ENCODE data around the gene KRTAP1-4. TPM values are rescaled to one million over a fixed set of nuclear protein-coding genes. Genes with fewer than 3 reads are reported as not detected.
"Not testable (repeated sequence)": the region's sequence is repeated elsewhere in the genome, so short reads cannot be mapped to it uniquely, and the experiment has no call there.

KRTAP1-4 gene
- total and polyA plus RNA-seq, 5 donors from 2014 or later = not detected

GRCh38 chr17:41009936-41010335 lies 20.1 kb downstream of the KRTAP1-4 start:
- H3K27ac Mint-ChIP-seq = no peak overlapping the region
- Histone ChIP-seq H3K9me3 (ENCODE audit: control insufficient read depth in 2 of 2, low read length in 2 of 2) (no peaks in the 10 kb centered on the region), H3K36me3 (ENCODE audit: control insufficient read depth, insufficient read depth, low read length) (no peaks in the 10 kb centered on the region), H3K27ac (ENCODE audit: insufficient read depth, low read length, poor library complexity, severe bottlenecking) (no peak overlapping the region), H3K27me3 (ENCODE audit: control insufficient read depth, insufficient read depth, low read length) (peaks cover 3% of the 10 kb centered on the region), H3K4me3 (ENCODE audit: low read depth, low read length) (no peak overlapping the region), H3K4me1 (ENCODE audit: control insufficient read depth, insufficient read depth, low read length, poor library complexity, severe bottlenecking) (no peaks in the 10 kb centered on the region)
- H3K4me1 Mint-ChIP-seq = no peaks in the 10 kb centered on the region
- no peaks in the 10 kb centered on the region for H3K9me3 Mint-ChIP-seq
- no peak overlapping the region for H3K4me3 Mint-ChIP-seq
- ATAC-seq (ENCODE audit: low read depth in 2 of 2) = no peak
- H3K27me3 Mint-ChIP-seq = peaks cover 29% of the 10 kb centered on the region
- DNase-seq = no peak
- no peaks in the 10 kb centered on the region for H3K36me3 Mint-ChIP-seq

- Mint-ChIP-seq H3K4me1 (no peaks in the 10 kb centered on the region), H3K27ac (no peak overlapping the region), H3K9me3 (no peaks in the 10 kb centered on the region), H3K27me3 (peaks cover 32% of the 10 kb centered on the region), H3K4me3 (no peak overlapping the region), H3K36me3 (no peaks in the 10 kb centered on the region)
- H3K27me3 ChIP-seq (ENCODE audit: control insufficient read depth, insufficient read depth, low read length) = peaks cover 3% of the 10 kb centered on the region
- DNase-seq (no peak), ATAC-seq (ENCODE audit: low read depth in 2 of 2) (no peak)
- H3K9me3 ChIP-seq (ENCODE audit: control insufficient read depth in 2 of 2, low read length in 2 of 2) = no peaks in the 10 kb centered on the region
- H3K4me1 ChIP-seq (ENCODE audit: control insufficient read depth, insufficient read depth, low read length, poor library complexity, severe bottlenecking) = no peaks in the 10 kb centered on the region
- no peak overlapping the region for H3K4me3 ChIP-seq (ENCODE audit: low read depth, low read length)
- no peaks in the 10 kb centered on the region for H3K36me3 ChIP-seq (ENCODE audit: control insufficient read depth, insufficient read depth, low read length)
- no peak overlapping the region for H3K27ac ChIP-seq (ENCODE audit: insufficient read depth, low read length, poor library complexity, severe bottlenecking)
Observed at GRCh38 chr17:41009301-41009760, 20.7 kb downstream of the KRTAP1-4 start.

- Mint-ChIP-seq H3K27me3 (peaks cover 34% of the 10 kb centered on the region), H3K27ac (no peak within 1 kb of the TSS), H3K9me3 (no peaks in the 10 kb centered on the region), H3K4me3 (no peak within 1 kb of the TSS), H3K4me1 (no peaks in the 10 kb centered on the region), H3K36me3 (no peaks in the 10 kb centered on the region)
- DNase-seq (no peak), ATAC-seq (ENCODE audit: low read depth in 2 of 2) (no peak)
- peaks cover 5% of the 10 kb centered on the region for H3K27me3 ChIP-seq (ENCODE audit: control insufficient read depth, insufficient read depth, low read length)
- no peaks in the 10 kb centered on the region for H3K36me3 ChIP-seq (ENCODE audit: control insufficient read depth, insufficient read depth, low read length)
- H3K9me3 ChIP-seq (ENCODE audit: control insufficient read depth in 2 of 2, low read length in 2 of 2) = no peaks in the 10 kb centered on the region
- no peaks in the 10 kb centered on the region for H3K4me1 ChIP-seq (ENCODE audit: control insufficient read depth, insufficient read depth, low read length, poor library complexity, severe bottlenecking)
- no peak within 1 kb of the TSS for H3K27ac ChIP-seq (ENCODE audit: insufficient read depth, low read length, poor library complexity, severe bottlenecking)
- H3K4me3 ChIP-seq (ENCODE audit: low read depth, low read length) = no peak within 1 kb of the TSS
Observed at GRCh38 chr17:41008811-41009210, 21.2 kb downstream of the KRTAP1-4 start, which contains the start of gene KRTAP3-1. Gene KRTAP3-1, minus strand, starts transcription at chr17:41009128. Its CDS starts 54 bp downstream, at chr17:41009074.

- no peak for DNase-seq
- Mint-ChIP-seq H3K27me3 (peaks cover 55% of the 10 kb centered on the region), H3K27ac (no peak overlapping the region), H3K36me3 (no peaks in the 10 kb centered on the region), H3K4me3 (no peak overlapping the region), H3K9me3 (peaks cover 0 to 1% (median 0%) of the 10 kb centered on the region in 7 donors), H3K4me1 (no peaks in the 10 kb centered on the region)
- no peak overlapping the region for H3K27ac ChIP-seq (ENCODE audit: insufficient read depth, low read length, poor library complexity, severe bottlenecking)
- H3K27me3 ChIP-seq (ENCODE audit: control insufficient read depth, insufficient read depth, low read length) = peaks cover 4% of the 10 kb centered on the region
- H3K36me3 ChIP-seq (ENCODE audit: control insufficient read depth, insufficient read depth, low read length) = no peaks in the 10 kb centered on the region
- H3K4me1 ChIP-seq (ENCODE audit: control insufficient read depth, insufficient read depth, low read length, poor library complexity, severe bottlenecking) = no peaks in the 10 kb centered on the region
- H3K9me3 ChIP-seq (ENCODE audit: control insufficient read depth in 2 of 2, low read length in 2 of 2) = no peaks in the 10 kb centered on the region
- ATAC-seq (ENCODE audit: low read depth in 2 of 2) = no peak
- H3K4me3 ChIP-seq (ENCODE audit: low read depth, low read length) = no peak overlapping the region
Observed at GRCh38 chr17:41004397-41004796, 25.6 kb downstream of the KRTAP1-4 start.

- H3K4me1 ChIP-seq (ENCODE audit: control insufficient read depth, insufficient read depth, low read length, poor library complexity, severe bottlenecking) = no peaks in the 10 kb centered on the region
- H3K27ac ChIP-seq (ENCODE audit: insufficient read depth, low read length, poor library complexity, severe bottlenecking) = no peak overlapping the region
- no peaks in the 10 kb centered on the region for H3K36me3 ChIP-seq (ENCODE audit: control insufficient read depth, insufficient read depth, low read length)
- peaks cover 0 to 1% (median 0%) of the 10 kb centered on the region in 7 donors for H3K9me3 Mint-ChIP-seq
- no peak for DNase-seq
- H3K4me3 Mint-ChIP-seq = no peak overlapping the region
- no peak overlapping the region for H3K4me3 ChIP-seq (ENCODE audit: low read depth, low read length)
- H3K36me3 Mint-ChIP-seq = no peaks in the 10 kb centered on the region
- H3K27me3 Mint-ChIP-seq = peaks cover 53% of the 10 kb centered on the region
- H3K27me3 ChIP-seq (ENCODE audit: control insufficient read depth, insufficient read depth, low read length) = peaks cover 4% of the 10 kb centered on the region
- H3K4me1 Mint-ChIP-seq = no peaks in the 10 kb centered on the region
- no peaks in the 10 kb centered on the region for H3K9me3 ChIP-seq (ENCODE audit: control insufficient read depth in 2 of 2, low read length in 2 of 2)
- no peak overlapping the region for H3K27ac Mint-ChIP-seq
- no peak for ATAC-seq (ENCODE audit: low read depth in 2 of 2)
Observed at GRCh38 chr17:41003926-41004325, 26.1 kb downstream of the KRTAP1-4 start.

- H3K27ac Mint-ChIP-seq = no peak overlapping the region
- H3K27me3 Mint-ChIP-seq = peaks cover 50% of the 10 kb centered on the region
- Histone ChIP-seq H3K36me3 (ENCODE audit: control insufficient read depth, insufficient read depth, low read length) (no peaks in the 10 kb centered on the region), H3K27me3 (ENCODE audit: control insufficient read depth, insufficient read depth, low read length) (peaks cover 4% of the 10 kb centered on the region), H3K27ac (ENCODE audit: insufficient read depth, low read length, poor library complexity, severe bottlenecking) (no peak overlapping the region), H3K9me3 (ENCODE audit: control insufficient read depth in 2 of 2, low read length in 2 of 2) (no peaks in the 10 kb centered on the region), H3K4me1 (ENCODE audit: control insufficient read depth, insufficient read depth, low read length, poor library complexity, severe bottlenecking) (no peaks in the 10 kb centered on the region), H3K4me3 (ENCODE audit: low read depth, low read length) (no peak overlapping the region)
- H3K9me3 Mint-ChIP-seq = peaks cover 0 to 1% (median 0%) of the 10 kb centered on the region in 7 donors
- no peaks in the 10 kb centered on the region for H3K4me1 Mint-ChIP-seq
- no peak overlapping the region for H3K4me3 Mint-ChIP-seq
- ATAC-seq (ENCODE audit: low read depth in 2 of 2) = no peak
- no peaks in the 10 kb centered on the region for H3K36me3 Mint-ChIP-seq
- no peak for DNase-seq
Observed at GRCh38 chr17:41002814-41003213, 27.2 kb downstream of the KRTAP1-4 start.

GRCh38 chr17:41001795-41002194 lies 28.2 kb downstream of the KRTAP1-4 start:
- Mint-ChIP-seq H3K27me3 (peaks cover 57% of the 10 kb centered on the region), H3K36me3 (no peaks in the 10 kb centered on the region), H3K27ac (no peak overlapping the region), H3K4me3 (no peak overlapping the region), H3K9me3 (peaks cover 0 to 1% (median 0%) of the 10 kb centered on the region in 7 donors), H3K4me1 (no peaks in the 10 kb centered on the region)
- Histone ChIP-seq H3K4me1 (ENCODE audit: control insufficient read depth, insufficient read depth, low read length, poor library complexity, severe bottlenecking) (no peaks in the 10 kb centered on the region), H3K4me3 (ENCODE audit: low read depth, low read length) (no peak overlapping the region), H3K27ac (ENCODE audit: insufficient read depth, low read length, poor library complexity, severe bottlenecking) (no peak overlapping the region), H3K9me3 (ENCODE audit: control insufficient read depth in 2 of 2, low read length in 2 of 2) (no peaks in the 10 kb centered on the region), H3K36me3 (ENCODE audit: control insufficient read depth, insufficient read depth, low read length) (no peaks in the 10 kb centered on the region), H3K27me3 (ENCODE audit: control insufficient read depth, insufficient read depth, low read length) (peaks cover 7% of the 10 kb centered on the region)
- DNase-seq (no peak), ATAC-seq (ENCODE audit: low read depth in 2 of 2) (no peak)

GRCh38 chr17:40999563-40999962 lies 30.4 kb downstream of the KRTAP1-4 start, which contains the start of gene KRTAP3-2:
Gene KRTAP3-2, minus strand, starts transcription at chr17:40999906. Its CDS starts 53 bp downstream, at chr17:40999853.
- not testable (repeated sequence) for H3K27ac Mint-ChIP-seq; H3K4me3 Mint-ChIP-seq; H3K27ac ChIP-seq (ENCODE audit: insufficient read depth, low read length, poor library complexity, severe bottlenecking); ATAC-seq (ENCODE audit: low read depth in 2 of 2); DNase-seq; H3K36me3 ChIP-seq (ENCODE audit: control insufficient read depth, insufficient read depth, low read length); H3K4me1 Mint-ChIP-seq; H3K4me1 ChIP-seq (ENCODE audit: control insufficient read depth, insufficient read depth, low read length, poor library complexity, severe bottlenecking); H3K36me3 Mint-ChIP-seq; H3K9me3 ChIP-seq (ENCODE audit: control insufficient read depth in 2 of 2, low read length in 2 of 2); H3K9me3 Mint-ChIP-seq; H3K4me3 ChIP-seq (ENCODE audit: low read depth, low read length)
- H3K27me3 Mint-ChIP-seq = peaks cover 66% of the 10 kb centered on the region
- H3K27me3 ChIP-seq (ENCODE audit: control insufficient read depth, insufficient read depth, low read length) = peaks cover 13% of the 10 kb centered on the region

Measured in CD4-positive, CD25-positive, alpha-beta regulatory T cell (primary cell).